ENCODE results near the gene OR5T1.

The OR5T1 gene

DNA sequence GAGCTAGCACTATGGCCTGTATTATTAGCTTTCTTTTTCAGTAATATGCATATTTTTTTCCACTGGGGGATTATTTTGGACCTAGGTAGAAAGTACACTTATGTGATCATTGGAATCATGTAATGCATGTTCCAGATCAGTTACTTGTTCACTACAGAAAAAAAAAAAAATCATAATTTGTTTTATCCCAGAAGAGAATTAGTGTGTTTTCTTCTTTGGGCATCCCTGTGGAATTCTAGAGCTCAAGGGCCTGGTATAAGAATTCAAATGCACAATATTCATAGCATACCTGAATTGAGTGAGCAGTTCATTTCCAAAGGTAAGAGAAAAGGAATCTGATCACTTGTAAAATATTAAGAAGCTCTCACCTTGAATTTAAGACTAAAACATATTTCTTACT, at the start of gene OR5T1:
Gene OR5T1, plus strand, starts transcription at position 301 of the 400 bp plus-strand sequence. CDS start 1,485 bp downstream, outside the sequence.
- DNase-seq = no peak

DNA sequence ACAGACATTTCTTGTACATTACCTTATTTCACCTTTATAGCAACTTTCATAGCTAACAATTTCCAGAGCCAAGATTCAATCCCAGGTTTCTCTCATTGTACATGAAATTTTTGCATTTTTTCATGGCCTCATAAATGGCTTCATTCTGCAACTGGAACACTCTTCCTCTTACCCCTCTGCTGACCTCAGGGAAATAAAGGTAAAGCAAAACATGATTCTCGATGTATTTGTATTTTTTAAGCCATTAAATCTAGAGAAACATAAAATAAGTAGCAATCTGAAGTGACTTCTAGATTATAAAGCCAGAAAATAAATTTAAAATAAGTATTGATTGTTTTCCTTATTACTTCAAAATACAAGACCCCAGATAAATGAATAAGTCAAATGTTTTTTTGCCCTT, 39.8 kb upstream of the OR5T1 start, which contains the start of gene OR5T2:
Gene OR5T2, minus strand, starts transcription at position 101 of the 400 bp plus-strand sequence. CDS start 1,193 bp downstream, outside the sequence.
- DNase-seq = no peak

DNA sequence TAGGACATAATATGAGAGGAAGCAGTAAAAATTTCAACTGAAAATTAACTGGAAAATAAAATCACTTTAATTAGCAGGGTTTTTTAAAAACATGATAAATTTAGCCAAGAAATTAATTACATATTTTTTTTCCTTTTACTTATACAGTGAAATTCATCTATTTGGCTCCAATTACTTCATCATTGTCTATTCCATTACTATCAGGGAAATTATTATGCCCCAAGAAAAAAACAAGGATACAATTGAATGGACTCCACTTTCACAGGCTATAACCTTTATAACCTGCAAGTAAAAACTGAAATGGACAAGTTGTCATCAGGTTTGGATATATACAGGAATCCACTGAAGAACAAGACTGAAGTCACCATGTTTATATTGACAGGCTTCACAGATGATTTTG, 22.0 kb upstream of the OR5T1 start, which contains the start of gene OR5T3:
Gene OR5T3, plus strand, starts transcription at position 301 of the 400 bp plus-strand sequence. Its CDS starts 0 bp downstream, at position 301.
- DNase-seq = no peak

DNA sequence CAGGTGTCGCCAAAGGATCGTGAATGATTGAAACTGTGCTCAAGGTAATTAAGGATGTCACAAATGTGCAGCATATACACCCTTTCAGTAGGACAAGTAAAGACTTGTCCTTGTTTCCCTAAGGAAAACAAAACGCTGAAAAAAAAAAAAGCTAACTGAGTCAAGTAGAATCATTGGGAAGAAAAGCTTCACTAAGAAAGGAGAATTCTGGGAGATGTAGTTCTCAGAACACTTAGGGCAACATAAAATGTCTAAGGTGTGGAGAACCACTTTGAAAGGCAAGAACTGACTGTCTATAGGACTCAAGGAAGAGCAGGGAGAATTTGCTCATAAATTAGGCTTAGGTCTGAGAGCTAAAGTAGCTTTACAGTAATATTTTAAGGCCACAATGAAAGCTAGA, 2.9 kb upstream of the OR5T1 start:
- DNase-seq = no peak

DNA sequence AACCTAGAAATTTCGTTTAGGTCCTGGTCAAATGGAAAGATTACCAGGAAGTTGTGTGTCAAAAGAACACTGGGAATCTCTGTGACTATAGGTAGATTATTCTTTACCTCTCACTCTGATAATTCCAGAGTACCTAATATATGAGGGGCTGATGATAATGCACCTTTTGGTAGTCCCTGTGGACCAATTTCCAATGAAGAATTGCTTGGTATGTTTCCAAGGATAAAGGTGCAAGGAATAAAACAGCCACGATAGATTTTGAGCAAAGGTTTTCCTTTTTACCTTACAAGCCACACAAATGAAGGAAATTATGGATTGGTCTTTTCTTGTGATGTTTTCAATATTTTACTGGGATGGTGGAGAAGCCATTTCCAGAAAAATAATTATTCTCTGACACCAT, 18.2 kb downstream of the OR5T1 start, which contains the start of gene OR8H1:
Gene OR8H1, minus strand, starts transcription at position 101 of the 400 bp plus-strand sequence. CDS start 1,192 bp downstream, outside the sequence.
- DNase-seq = no peak

DNA sequence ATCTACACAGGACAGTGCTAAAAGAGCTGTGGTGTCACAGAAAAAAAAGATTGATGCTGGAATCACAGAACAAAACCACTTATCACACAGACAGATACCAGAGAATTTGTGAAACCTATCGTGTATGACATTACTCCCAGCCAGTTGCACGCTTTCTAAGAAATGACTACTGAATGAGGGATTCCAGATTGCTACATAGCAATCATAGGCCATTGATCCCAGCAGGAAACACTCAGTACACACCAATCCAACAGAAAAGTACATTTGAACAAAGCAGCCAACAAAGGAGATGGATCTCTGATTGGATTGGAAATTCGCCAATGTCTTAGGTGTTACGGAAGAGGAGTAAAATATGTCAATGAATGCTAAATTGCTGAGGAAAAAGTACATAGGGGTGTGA, 22.9 kb downstream of the OR5T1 start:
- no peak for DNase-seq

DNA sequence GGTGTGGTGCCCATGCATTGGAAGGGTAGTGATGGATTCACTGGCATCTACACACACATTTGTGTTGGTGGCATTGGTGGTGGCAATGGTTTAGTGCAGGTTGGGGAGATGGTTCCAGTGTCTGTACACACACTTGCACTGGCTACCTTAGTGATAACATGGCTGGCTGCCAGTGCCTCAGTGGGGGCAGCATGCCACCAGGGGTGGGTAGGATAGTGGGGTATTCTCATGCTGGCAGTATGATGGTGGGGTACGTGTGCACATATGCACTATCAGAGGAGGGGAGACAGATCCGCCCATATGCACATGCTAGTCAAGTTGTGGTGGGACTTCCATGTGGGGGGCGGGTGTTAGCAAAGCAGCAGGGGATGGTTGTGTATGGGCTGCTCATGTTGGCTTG, 33.9 kb downstream of the OR5T1 start:
- DNase-seq = no peak

DNA sequence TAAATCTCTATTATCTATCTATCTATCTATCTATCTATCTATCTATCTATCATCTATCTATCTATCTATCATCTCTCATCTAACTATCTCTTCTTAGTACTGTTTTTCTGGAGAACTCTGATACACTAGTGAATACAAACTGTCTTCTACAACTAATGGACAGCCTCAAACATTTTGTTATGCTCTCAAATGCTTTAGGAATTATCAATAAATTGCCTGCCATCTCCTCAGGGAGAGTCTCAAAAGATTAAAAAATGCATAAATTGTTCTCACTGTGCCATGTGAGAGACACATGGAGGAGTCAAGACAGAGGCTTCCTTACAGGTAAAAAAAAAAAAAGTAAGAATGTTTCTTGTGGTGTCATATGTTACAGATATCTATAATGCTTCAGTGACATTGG, 40.9 kb downstream of the OR5T1 start, which contains the start of gene OR8K3:
Gene OR8K3, plus strand, starts transcription at position 301 of the 400 bp plus-strand sequence. CDS start 3,163 bp downstream, outside the sequence.
- no peak for DNase-seq
